ENCODE results near the gene LSG1. TPM values are rescaled to one million over a fixed set of nuclear protein-coding genes. Genes with fewer than 3 reads are reported as not detected.

Gene LSG1
- total and polyA plus RNA-seq, 2 experiments from 2014 or later: 26.9 to 36.5 TPM

GRCh38 chr3:194688946-194689345 is 17.0 kb upstream of the LSG1 start:
- no peaks in the 10 kb centered on the region for H3K27me3 ChIP-seq (replicated peaks; ENCODE audit: insufficient read depth)
- no peaks in the 10 kb centered on the region for H3K79me2 ChIP-seq (ENCODE audit: insufficient read depth)
- no peaks in the 10 kb centered on the region for H3K9me2 ChIP-seq (ENCODE audit: insufficient read depth)
- 62 to 68% methylated on average over 6 of the region's 6 CpGs for WGBS, 2 experiments (ENCODE audit: low coverage in 1 of 2, low lambda C conversion rate in 2 of 2, missing lambda C conversion rate in 2 of 2)
- H3K36me3 ChIP-seq (ENCODE audit: low read depth): no peaks in the 10 kb centered on the region
- H3K4me2 ChIP-seq (ENCODE audit: unreplicated experiment): peak overlapping the region; percentile 96
- H2AFZ ChIP-seq: no peak overlapping the region
- DNase-seq: no peak
- peak overlapping the region; percentile 82 for H3K4me3 ChIP-seq
- in situ Hi-C loops (cut with MboI): loop anchor here (5.0 to 10.0 kb wide), 2 partner anchors 416 to 578 kb away; no protein-coding TSS in a partner anchor
- no peak for TF ChIP-seq EZH2 (IDR thresholded peaks at IDR 0.05; ENCODE audit: insufficient read depth, poor library complexity, severe bottlenecking)
- no peak for TF ChIP-seq EZH2phosphoT487 (IDR thresholded peaks at IDR 0.05; ENCODE audit: insufficient read depth, low read depth)
- no peaks in the 10 kb centered on the region for H4K20me1 ChIP-seq (ENCODE audit: insufficient read depth)
- H3F3A ChIP-seq (ENCODE audit: insufficient read depth): peaks cover 18% of the 10 kb centered on the region
- H3K9me3 ChIP-seq (ENCODE audit: low read depth): no peaks in the 10 kb centered on the region
- no peak overlapping the region for H3K27ac ChIP-seq
- H3K4me1 ChIP-seq (ENCODE audit: insufficient read depth): peaks cover 19% of the 10 kb centered on the region
- peak overlapping the region; percentile 70; the same call in 1 of the 2 replicates for H3K9ac ChIP-seq

- TF ChIP-seq EZH2 (IDR thresholded peaks at IDR 0.05; ENCODE audit: insufficient read depth, poor library complexity, severe bottlenecking) (no peak), EZH2phosphoT487 (IDR thresholded peaks at IDR 0.05; ENCODE audit: insufficient read depth, low read depth) (no peak)
- peak overlapping the region; percentile 87 for H2AFZ ChIP-seq
- no peak overlapping the region for H3K27ac ChIP-seq
- H3K9me2 ChIP-seq (ENCODE audit: insufficient read depth): no peaks in the 10 kb centered on the region
- H3K79me2 ChIP-seq (ENCODE audit: insufficient read depth): no peaks in the 10 kb centered on the region
- no peaks in the 10 kb centered on the region for H3K36me3 ChIP-seq (ENCODE audit: low read depth)
- no peaks in the 10 kb centered on the region for H3K27me3 ChIP-seq (replicated peaks; ENCODE audit: insufficient read depth)
- in situ Hi-C loops (cut with MboI): loop anchor here (5.0 to 10.0 kb wide), 2 partner anchors 417 to 579 kb away; no protein-coding TSS in a partner anchor
- peak; percentile 30 for DNase-seq
- peaks cover 22% of the 10 kb centered on the region for H3K4me1 ChIP-seq (ENCODE audit: insufficient read depth)
- H3K9me3 ChIP-seq (ENCODE audit: low read depth): no peaks in the 10 kb centered on the region
- peak overlapping the region; percentile 96 for H3K4me2 ChIP-seq (ENCODE audit: unreplicated experiment)
- peak overlapping the region; percentile 82 for H3K4me3 ChIP-seq
- 23 to 26% methylated on average over 15 to 16 of the region's 16 CpGs for WGBS, 2 experiments (ENCODE audit: low coverage in 1 of 2, low lambda C conversion rate in 2 of 2, missing lambda C conversion rate in 2 of 2)
- H3F3A ChIP-seq (ENCODE audit: insufficient read depth): peaks cover 18% of the 10 kb centered on the region
- no peaks in the 10 kb centered on the region for H4K20me1 ChIP-seq (ENCODE audit: insufficient read depth)
- peak overlapping the region; percentile 70 for H3K9ac ChIP-seq
These were observed 16.3 kb upstream of the LSG1 start for GRCh38 chr3:194688200-194688740.

- H3K9me3 ChIP-seq (ENCODE audit: low read depth): no peaks in the 10 kb centered on the region
- no peaks in the 10 kb centered on the region for H3K79me2 ChIP-seq (ENCODE audit: insufficient read depth)
- 1 to 2% methylated on average over 43 to 53 of the region's 57 CpGs for WGBS, 2 experiments (ENCODE audit: low coverage in 1 of 2, low lambda C conversion rate in 2 of 2, missing lambda C conversion rate in 2 of 2)
- peak overlapping the region; percentile 96 for H3K4me2 ChIP-seq (ENCODE audit: unreplicated experiment)
- H3K36me3 ChIP-seq (ENCODE audit: low read depth): no peaks in the 10 kb centered on the region
- no peaks in the 10 kb centered on the region for H3K27me3 ChIP-seq (replicated peaks; ENCODE audit: insufficient read depth)
- H2AFZ ChIP-seq: peak overlapping the region; percentile 87
- TF ChIP-seq EZH2 (IDR thresholded peaks at IDR 0.05; ENCODE audit: insufficient read depth, poor library complexity, severe bottlenecking): no peak
- no peak for TF ChIP-seq EZH2phosphoT487 (IDR thresholded peaks at IDR 0.05; ENCODE audit: insufficient read depth, low read depth)
- H3K9ac ChIP-seq: peak overlapping the region; percentile 70
- in situ Hi-C loops (cut with MboI): loop anchor here (5.0 to 10.0 kb wide), 2 partner anchors 417 to 580 kb away; no protein-coding TSS in a partner anchor
- H3F3A ChIP-seq (ENCODE audit: insufficient read depth): peaks cover 18% of the 10 kb centered on the region
- no peaks in the 10 kb centered on the region for H4K20me1 ChIP-seq (ENCODE audit: insufficient read depth)
- H3K9me2 ChIP-seq (ENCODE audit: insufficient read depth): no peaks in the 10 kb centered on the region
- H3K4me3 ChIP-seq: peak overlapping the region; percentile 82
- H3K4me1 ChIP-seq (ENCODE audit: insufficient read depth): peaks cover 27% of the 10 kb centered on the region
- H3K27ac ChIP-seq: no peak overlapping the region
- DNase-seq: peak; percentile 85
These were observed 15.7 kb upstream of the LSG1 start for GRCh38 chr3:194687638-194688199.

GRCh38 chr3:194686816-194687637 is 15.0 kb upstream of the LSG1 start:
- H2AFZ ChIP-seq: peak overlapping the region; percentile 87
- peak; percentile 76 for DNase-seq
- H3K79me2 ChIP-seq (ENCODE audit: insufficient read depth): no peaks in the 10 kb centered on the region
- H4K20me1 ChIP-seq (ENCODE audit: insufficient read depth): no peaks in the 10 kb centered on the region
- no peak for TF ChIP-seq EZH2phosphoT487 (IDR thresholded peaks at IDR 0.05; ENCODE audit: insufficient read depth, low read depth)
- TF ChIP-seq EZH2 (IDR thresholded peaks at IDR 0.05; ENCODE audit: insufficient read depth, poor library complexity, severe bottlenecking): no peak
- 1 to 2% methylated on average over 83 to 84 of the region's 86 CpGs for whole genome bisulfite sequencing, 2 experiments (ENCODE audit: low coverage in 1 of 2, low lambda C conversion rate in 2 of 2, missing lambda C conversion rate in 2 of 2)
- no peaks in the 10 kb centered on the region for H3K9me2 ChIP-seq (ENCODE audit: insufficient read depth)
- H3K9me3 ChIP-seq (ENCODE audit: low read depth): no peaks in the 10 kb centered on the region
- H3K4me3 ChIP-seq: peak overlapping the region; percentile 82
- no peak overlapping the region for H3K27ac ChIP-seq
- H3K9ac ChIP-seq: peak overlapping the region; percentile 70
- H3K4me2 ChIP-seq (ENCODE audit: unreplicated experiment): peak overlapping the region; percentile 96
- no peaks in the 10 kb centered on the region for H3K27me3 ChIP-seq (replicated peaks; ENCODE audit: insufficient read depth)
- peaks cover 18% of the 10 kb centered on the region for H3F3A ChIP-seq (ENCODE audit: insufficient read depth)
- in situ Hi-C loops (cut with MboI): loop anchor here (5.0 to 10.0 kb wide), 2 partner anchors 418 to 580 kb away; no protein-coding TSS in a partner anchor
- H3K36me3 ChIP-seq (ENCODE audit: low read depth): no peaks in the 10 kb centered on the region
- peaks cover 31% of the 10 kb centered on the region for H3K4me1 ChIP-seq (ENCODE audit: insufficient read depth)

Data from GM23248 (cell line).